M059J (cell line): ENCODE data around the gene R3HDM1. TPM values are rescaled to one million over a fixed set of nuclear protein-coding genes. Genes with fewer than 3 reads are reported as not detected.
"Not testable (repeated sequence)": the region's sequence is repeated elsewhere in the genome, so short reads cannot be mapped to it uniquely, and the experiment has no call there.

Experiments
- DNase-seq: peaks from one replicate; pipeline ENCODE4 v3.0.0-alpha.2; 2012; ENCODE audit warnings: low read depth
- total RNA-seq: library from RNA; depleted of rRNA; stranded (reverse); fragments of >200 nt; shearing (Covaris generic); gene quantifications from 2 replicates; pipeline ENCODE4 v1.2.3, GENCODE V29; 2014

Gene R3HDM1
- total RNA-seq, 1 experiment from 2014 or later: 19.7 TPM

DNA sequence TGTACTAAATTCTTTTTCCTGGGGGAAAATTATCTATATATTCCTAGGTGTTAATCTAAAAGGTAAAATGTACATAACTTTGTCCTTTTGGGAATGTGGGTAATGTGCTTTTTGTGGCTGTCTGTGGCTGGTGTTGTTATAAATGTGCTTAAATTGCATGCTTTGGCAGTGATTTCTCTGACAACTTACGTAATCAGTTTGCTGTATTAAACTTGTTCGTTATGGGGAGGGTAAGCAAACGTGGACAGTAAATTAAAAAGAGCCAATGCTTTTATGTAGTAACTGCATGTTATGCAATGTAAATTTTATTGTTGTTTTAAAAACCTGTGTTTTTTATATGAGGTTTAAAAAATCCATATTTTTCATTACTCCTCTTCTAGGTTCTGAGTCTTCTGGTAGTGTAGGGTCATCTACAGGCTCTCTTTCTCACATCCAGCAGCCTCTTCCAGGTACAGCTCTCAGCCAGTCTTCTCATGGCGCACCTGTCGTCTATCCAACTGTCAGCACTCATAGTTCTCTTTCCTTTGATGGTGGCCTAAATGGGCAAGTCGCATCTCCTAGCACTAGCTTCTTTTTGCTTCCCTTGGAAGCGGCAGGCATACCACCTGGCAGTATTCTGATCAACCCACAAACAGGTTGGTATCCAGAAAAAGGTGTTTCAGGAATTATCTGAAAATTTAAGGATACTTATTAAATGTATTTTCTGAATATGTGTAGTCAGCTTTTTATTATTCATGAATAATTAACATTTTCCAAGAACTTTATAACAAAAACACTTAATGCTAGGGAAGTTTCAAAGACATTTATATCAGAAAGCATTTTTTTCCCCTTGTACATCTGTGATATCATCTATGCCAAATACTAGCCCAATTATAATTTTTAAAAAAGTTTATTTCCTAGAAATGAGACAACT, 110.1 kb downstream of the R3HDM1 start:
- DNase-seq: no peak

DNA sequence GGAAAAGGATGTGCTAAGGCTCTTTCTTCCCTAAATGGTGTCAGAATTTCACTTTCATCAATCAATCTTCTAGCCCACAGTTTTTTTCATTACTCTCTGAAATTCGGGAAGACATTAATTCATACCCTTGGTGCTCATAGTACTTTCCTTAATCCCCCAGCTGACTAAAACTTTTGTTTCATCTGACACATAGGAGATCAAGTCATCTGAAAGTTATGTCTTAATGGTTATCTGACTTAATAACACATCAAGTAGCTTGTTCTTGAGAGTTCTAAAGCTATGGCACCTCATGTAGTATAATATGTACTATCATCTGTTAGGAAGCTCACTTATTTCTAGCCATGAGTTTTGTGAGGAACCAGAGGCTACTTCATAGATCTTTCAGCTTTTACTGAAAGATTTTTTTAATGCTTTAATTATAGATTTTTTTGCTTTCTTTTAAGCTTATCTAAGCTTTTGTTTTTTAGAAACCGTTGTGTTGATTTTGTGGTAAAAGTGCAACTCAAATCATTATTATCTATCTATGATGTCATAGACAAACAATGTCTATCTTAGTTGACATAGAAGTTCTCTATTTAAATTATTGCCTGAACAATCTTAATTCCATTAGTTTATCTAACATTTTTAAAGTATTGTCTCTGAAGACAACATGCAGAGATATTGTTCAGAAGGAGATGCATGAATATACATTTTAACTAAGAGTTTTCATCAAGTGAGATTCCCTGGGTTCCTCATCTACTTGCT, 116.7 kb downstream of the R3HDM1 start:
- DNase-seq: peak; percentile 16

GRCh38 chr2:135650721-135651120, 119.4 kb downstream of the R3HDM1 start:
- peak; percentile 56 for DNase-seq

DNA sequence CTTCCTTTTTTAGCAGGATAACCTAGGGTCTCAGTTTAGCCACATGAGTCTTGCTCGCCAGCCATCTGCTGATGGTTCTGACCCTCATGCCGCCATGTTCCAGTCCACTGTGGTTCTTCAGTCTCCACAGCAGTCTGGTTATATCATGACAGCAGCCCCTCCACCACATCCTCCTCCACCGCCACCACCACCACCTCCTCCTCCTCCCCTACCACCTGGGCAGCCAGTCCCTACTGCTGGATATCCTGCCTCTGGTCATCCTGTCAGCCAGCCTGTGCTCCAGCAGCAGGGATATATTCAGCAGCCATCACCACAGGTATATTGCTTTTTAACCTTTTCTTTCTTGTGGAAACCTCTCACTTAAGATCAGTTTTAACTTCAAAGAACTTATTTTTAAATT, 120.4 kb downstream of the R3HDM1 start:
- DNase-seq: no peak

DNA sequence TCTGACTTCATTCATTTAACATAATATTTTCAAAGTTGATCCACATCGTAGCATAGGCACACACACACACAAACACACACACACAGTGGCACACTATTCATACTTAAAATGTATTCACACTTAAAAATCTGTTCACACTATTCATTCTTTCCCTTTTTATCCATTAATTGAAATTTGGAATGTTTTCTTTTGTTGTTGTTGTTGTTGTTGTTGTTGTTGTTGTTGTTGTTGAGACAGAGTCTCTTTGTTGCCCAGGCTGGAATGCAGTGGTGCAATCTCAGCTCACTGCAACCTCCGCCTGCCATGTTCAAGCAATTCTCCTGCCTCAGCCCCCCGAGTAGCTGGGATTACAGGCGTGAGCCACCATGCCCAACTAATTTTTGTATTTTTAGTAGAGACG, 123.0 kb downstream of the R3HDM1 start:
- not testable (repeated sequence) for DNase-seq

DNA sequence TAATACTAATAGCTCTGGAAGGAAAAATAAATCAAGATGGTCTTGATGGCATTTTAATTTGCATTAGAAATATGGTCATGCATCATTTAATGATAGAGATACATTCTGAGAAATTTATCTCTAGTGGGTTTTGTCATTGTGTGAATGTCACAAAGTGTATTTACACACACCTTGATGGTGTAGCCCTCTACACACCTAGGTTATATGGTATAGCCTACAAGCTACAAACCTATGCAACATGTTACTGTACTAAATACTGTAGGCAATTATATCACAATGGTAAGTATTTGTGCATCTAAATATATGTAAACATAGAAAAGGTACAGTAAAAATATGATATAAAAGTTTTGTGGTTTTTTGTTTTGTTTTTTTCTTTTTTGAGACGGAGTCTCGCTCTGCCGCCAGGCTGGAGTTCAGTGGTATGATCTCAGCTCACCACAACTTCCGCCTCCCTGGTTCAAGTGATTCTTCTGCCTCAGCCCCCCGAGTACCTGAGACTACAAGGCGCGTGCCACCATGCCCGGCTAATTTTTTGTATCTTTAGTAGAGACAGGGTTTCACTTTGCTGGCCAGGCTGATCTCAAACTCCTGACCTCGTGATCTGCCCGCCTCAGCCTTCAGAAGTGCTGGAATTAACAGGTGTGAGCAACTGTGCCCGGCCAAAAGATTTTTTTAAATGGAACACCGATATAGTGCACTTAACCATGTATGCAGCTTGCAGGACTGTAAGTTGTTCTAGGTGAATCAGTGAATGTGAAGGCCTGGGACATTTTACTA, 126.7 kb downstream of the R3HDM1 start:
- no peak for DNase-seq

GRCh38 chr2:135662088-135662487, 130.8 kb downstream of the R3HDM1 start:
- peak; percentile 15 for DNase-seq

GRCh38 chr2:135663148-135663700, 131.9 kb downstream of the R3HDM1 start:
- DNase-seq: peak; percentile 7

GRCh38 chr2:135664623-135665068, 133.4 kb downstream of the R3HDM1 start:
- peak; percentile 45 for DNase-seq

- DNase-seq: no peak
Observed at GRCh38 chr2:135667045-135667444, 135.8 kb downstream of the R3HDM1 start.

DNA sequence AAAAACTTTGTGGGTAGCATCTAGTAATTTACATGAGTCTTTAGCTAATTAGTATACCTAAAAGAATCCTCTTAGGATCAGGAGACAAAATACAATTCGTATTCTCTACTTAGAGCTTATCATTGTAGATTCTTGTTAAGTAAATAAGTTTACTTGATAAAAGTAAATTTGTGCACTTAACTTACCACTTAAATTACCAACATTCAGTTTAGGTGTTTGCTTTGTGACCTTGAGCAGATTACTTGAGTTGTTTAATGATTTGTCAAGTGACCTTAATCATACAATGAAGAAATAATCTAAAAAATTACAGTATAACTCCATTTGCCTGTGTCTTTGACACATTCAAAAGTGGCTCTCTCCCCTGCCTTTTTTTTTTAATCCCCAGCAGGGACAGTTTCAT, 143.2 kb downstream of the R3HDM1 start:
- DNase-seq: no peak

DNA sequence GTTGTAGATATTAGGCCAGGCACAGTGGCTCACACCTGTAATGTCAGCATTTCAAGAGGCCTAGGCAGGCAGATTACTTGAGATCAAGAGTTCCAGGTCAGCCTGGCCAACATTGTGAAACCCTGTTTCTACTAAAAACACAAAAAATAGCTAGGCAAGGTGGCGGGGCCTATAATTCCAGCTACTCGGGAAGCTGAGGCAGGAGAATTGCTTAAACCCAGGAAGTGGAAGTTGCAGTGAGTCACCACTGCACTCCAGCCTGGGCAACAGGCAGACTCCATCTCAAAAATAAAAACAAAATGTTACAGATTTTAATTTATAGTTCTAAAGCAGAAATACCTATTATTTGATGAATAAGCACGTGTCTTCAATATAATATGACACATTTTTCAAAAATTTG, 144.7 kb downstream of the R3HDM1 start:
- DNase-seq: no peak

DNA sequence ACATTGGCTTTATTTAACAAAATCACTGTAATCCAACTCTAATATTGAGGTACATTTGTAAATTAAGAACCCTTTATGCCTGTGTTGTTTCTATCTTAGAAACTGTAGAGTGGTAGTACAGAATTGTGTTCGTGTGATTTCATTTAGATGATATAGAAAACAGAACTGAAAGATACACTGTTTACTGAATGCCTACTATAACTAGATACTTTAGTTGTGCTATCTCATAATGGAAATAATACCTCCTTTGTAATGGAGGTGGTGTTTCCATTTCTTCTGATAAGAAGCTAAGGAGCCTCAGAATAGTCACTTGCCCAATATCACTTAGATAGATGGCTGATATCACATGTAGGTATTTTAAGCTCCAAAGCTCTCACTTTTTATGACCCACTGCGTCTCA, 147.8 kb downstream of the R3HDM1 start:
- no peak for DNase-seq

- peak; percentile 40 for DNase-seq
Observed at GRCh38 chr2:135685361-135685760, 154.1 kb downstream of the R3HDM1 start.

DNA sequence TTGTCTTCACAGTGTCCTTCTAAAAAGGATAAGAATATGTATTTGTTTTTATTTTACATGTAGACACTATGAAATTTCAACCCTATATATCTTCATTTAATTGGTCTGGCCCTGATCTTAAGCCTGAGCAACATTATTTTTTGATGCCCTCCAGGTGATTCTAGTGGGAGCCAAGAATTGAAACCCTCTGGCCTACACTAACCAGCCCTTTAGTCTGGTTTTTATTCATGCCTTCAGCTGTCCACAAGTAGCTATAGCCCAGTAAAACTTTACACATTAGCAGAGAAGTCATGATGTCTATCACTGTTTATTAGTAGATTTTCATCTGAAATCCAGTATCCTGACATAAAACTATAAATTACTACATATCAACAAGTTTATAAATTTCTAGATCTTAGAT, 157.7 kb downstream of the R3HDM1 start:
- DNase-seq: no peak

DNA sequence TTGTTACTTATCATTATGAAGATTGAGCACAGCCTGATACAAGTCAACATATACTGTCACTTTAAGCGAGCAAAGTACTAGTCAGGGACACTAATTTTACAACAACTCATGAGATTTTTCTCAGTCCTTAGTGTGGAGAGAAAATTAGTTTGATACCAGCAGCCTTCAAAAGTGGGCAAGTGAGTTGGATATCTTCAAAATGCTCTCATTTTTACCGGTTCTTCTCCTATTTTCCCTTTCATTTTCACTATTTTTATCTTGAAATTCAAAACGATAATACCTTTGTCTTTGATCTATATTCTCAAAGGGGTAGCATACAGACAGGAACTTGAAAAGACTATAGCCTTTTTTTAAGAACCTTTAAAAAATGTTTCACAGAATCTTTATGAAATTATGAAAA, 158.4 kb downstream of the R3HDM1 start:
- no peak for DNase-seq

DNA sequence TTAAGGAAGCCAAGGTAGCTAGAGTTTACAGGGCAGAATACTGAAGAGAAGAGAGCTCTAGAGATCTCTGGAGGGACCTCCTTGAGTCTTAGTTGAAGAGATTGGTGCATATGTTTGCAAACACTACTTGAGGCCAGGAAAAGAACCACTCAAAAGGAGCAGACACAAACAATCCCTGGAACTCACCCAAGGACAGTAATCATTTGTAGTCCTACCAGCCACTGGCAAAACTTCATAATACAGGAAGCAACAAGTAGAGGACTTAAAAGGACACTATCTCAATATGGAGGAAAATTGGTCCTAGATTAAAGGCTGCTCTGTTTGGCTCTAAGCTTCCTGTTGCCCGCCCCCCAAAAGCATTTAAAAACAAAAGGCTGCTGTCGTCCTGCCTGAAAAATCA, 163.4 kb downstream of the R3HDM1 start:
- DNase-seq: peak; percentile 22

GRCh38 chr2:135698838-135699237, 167.6 kb downstream of the R3HDM1 start:
- DNase-seq: no peak

GRCh38 chr2:135701442-135701841, 170.2 kb downstream of the R3HDM1 start:
- peak; percentile 63 for DNase-seq

DNA sequence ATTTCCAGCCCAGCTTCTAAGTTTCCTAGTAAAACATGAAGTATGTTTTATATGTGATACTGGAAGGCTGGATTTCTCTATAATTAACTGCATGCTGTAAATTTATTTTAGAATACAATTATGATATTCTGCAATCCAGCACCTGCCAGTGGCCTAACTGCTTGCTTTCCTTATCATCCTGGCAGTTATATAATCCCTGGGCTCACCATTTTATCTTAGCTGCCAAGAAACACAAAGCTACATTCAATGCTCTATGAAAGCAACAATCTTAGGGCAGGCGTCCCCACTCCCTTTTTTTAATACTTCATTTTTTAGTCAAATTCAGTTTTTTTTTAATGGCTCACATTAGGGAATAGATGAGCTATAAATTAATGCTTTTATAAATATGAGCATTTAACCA, 172.0 kb downstream of the R3HDM1 start:
- no peak for DNase-seq

DNA sequence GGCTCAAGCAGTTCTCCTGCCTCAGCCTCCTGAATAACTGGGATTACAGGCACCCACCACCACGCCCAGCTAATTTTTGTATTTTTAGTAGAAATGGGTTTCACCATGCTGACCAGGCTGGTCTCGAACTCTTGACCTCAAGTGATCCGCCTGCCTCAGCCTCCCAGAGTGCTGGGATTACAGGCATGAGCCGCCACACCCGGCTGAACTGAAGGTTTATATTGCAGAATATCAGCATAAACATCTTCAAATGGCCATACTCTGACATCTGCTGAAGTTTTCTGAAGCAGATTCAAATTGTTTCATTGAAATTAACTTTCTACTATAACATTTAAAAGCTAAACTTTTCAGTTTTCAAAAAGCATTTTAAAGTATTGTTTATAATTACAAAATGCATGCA, 172.8 kb downstream of the R3HDM1 start:
- DNase-seq: not testable (repeated sequence)

DNA sequence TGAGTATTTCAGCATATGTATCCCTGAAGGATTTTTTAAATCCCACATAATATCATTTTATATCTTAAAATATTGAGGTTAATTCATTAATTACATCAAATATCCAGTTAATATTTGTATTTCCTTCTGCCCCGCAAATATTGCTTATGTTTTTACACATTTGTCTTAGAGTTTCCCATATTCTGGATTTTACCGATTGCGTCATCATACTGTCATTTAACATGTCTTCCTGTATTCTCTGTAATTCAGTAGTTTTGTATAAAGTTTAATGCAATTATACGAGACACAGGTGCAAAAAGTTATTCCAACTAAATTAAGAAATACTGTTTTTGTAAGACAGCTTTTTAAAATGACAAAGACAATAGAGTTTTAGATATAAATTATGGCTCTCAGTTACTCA, 176.9 kb downstream of the R3HDM1 start:
- no peak for DNase-seq
